Measurements from ENCODE around the gene TMEM81. TPM values are rescaled to one million over a fixed set of nuclear protein-coding genes. Genes with fewer than 3 reads are reported as not detected.

The TMEM81 gene, protein sequence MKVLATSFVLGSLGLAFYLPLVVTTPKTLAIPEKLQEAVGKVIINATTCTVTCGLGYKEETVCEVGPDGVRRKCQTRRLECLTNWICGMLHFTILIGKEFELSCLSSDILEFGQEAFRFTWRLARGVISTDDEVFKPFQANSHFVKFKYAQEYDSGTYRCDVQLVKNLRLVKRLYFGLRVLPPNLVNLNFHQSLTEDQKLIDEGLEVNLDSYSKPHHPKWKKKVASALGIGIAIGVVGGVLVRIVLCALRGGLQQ
- 1.8 and 2.1 TPM in 2 replicates for total RNA-seq (2014; rRNA removed; shearing (Covaris generic))

DNA sequence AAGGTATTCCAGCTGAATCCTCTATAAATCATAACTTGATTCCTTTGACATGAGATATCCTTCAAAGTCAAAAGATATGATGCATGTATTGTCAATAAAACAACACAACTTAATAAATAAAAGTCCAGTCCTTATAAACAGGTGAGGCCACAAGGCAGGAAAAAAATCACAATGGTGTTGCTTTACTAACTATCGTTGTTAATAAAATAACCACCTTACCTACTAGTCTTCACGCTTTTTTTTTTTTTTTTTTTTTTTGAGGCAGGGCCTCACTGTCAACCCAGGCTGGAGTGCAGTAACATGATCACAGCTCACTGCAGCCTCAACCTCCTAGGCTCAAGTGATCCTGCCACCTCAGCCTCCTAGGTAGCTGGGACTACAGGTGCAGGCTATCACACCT, at the start of gene TMEM81:
TMEM81 (minus strand) TSS at position 101 of the 400 bp plus-strand sequence. CDS start 140 bp downstream, outside the sequence.

DNA sequence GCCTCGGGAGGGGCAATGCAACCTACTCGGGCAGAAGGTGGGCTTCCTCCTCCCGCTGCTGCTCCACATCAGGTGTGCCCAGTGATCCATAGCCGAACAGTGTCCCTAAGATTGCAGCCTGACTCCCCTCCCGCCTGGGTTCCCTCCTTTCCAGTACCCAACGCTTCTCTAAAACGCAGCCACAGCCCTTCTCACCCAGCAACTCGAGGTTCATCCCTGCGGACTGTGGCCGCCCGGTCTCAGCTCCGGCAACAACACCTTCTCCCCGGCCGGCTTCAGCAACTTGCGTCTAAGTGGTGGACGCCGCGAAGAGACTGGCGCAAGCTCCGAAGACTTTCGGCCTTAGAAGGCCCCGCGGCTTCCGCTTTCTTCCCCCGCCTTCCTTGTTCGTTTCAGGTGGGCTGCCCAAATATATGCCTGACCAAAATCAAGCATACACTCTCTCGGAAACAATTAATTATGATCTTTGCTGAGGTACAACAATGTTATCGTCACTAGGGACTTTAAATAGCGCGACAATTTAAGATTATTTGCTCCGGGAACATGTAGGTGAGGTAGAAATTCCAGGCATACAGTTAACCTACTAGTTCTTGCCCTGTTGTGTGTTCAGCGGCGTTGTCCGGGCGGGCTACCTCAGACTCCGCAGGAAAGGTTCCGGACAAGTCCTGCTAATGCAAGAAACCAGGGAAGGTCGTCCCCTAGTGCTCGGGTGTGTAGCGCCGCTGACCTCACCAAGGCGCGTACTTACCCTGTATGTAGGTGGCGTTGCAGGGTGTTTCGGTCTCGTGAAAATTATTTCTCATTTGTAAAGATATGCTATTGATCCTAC, 37.6 kb upstream of the TMEM81 start, which contains the start of gene RBBP5:
RBBP5 (minus strand) TSS at position 319 of the 829 bp plus-strand sequence; CDS start at position 214, 105 bp downstream.

DNA sequence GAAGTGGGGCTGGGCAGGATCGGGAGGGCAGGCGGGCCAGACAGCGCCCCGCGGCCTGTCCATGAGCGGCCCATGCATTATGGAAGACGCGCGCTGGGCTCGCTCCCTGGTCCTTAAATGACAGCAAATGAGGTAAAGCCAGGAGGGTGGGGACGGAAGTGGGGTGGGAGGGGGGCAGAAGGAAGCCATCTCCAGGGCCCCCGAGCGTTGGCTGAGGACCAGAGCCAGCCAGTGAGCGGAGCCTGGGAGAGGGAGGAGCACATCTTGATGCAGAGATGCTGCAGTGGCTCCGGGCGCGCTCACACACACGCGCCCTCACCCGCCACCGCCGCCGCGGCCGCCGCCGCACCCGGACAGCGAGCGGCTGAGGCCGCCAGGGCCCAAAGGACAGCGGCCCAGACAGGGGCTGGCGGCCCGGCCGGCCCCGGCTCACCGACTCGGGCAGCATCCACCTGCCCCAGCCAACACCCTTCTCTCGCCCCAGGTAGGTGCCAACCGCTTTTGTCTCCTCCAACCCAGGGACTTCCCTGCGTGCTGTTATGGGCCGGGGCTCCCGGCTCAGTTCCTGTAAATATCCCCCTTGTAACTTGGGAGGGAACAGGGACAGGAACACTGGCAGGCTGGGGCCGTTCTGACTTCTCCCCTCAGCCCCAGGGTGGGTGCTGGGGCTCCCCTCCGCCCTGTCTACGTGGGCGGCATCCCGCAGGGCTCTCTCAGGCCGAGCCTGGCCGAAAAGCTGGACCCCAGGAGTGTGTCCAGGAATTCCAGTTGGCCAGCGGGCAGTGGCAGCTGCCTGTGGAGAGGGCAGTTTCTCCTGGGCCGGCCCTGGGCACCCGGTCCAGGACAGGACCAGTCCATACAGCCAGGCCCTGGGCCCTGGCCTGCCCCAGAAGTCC, 41.1 kb downstream of the TMEM81 start, which contains the start of gene CNTN2:
CNTN2 (plus strand) TSS at position 302 of the 896 bp plus-strand sequence. CDS start 9,974 bp downstream, outside the sequence.

Other genes with a start within 250 kb of the TMEM81 start
- 3.4 and 4.6 TPM in 2 replicates for gene NFASC, start 213.6 kb downstream of the TMEM81 start, total RNA-seq (2014; rRNA removed; shearing (Covaris generic))
- 1.2 TPM in 1 of 2 replicates, not detected in the other for gene CNTN2, start 41.2 kb downstream of the TMEM81 start, total RNA-seq (2014; rRNA removed; shearing (Covaris generic))
- gene RBBP5, start 37.5 kb upstream of the TMEM81 start, total RNA-seq (2014; rRNA removed; shearing (Covaris generic)) = 15.2 and 17.7 TPM in 2 replicates
- gene DSTYK, start 127.2 kb upstream of the TMEM81 start, total RNA-seq (2014; rRNA removed; shearing (Covaris generic)) = 5.2 and 5.4 TPM in 2 replicates
- gene TMCC2, start 143.5 kb upstream of the TMEM81 start, total RNA-seq (2014; rRNA removed; shearing (Covaris generic)) = 1.8 and 2.1 TPM in 2 replicates
- 7.2 and 8.6 TPM in 2 replicates for gene NUAK2, start 237.3 kb upstream of the TMEM81 start, total RNA-seq (2014; rRNA removed; shearing (Covaris generic))